OCI-LY1 (cell line): Measurements from ENCODE around the gene FBXO30.

Experiments
- H2AFZ ChIP-seq: fragments of 200-600 bp; sonication (generic), shearing (Covaris generic); 2 replicates; pipeline ENCODE4 v1.6.0; 2014; ENCODE audit warnings: antibody characterized with exemption, mild to moderate bottlenecking, low read length
- H3F3A ChIP-seq: fragments of 200-600 bp; sonication (generic), shearing (Covaris generic); 2 replicates; pipeline ENCODE4 v1.6.0; 2014; ENCODE audit warnings: mild to moderate bottlenecking, antibody characterized with exemption, low read length, moderate library complexity; ENCODE audit not compliant: insufficient read depth
- H3K27ac ChIP-seq: fragments of 200-600 bp; sonication (generic); 2 replicates; pipeline ENCODE4 v1.5.1; 2014; ENCODE audit warnings: low read length, mixed run types, mild to moderate bottlenecking, low read depth; ENCODE audit not compliant: poor library complexity, severe bottlenecking
- H3K27me3 ChIP-seq: fragments of 200-600 bp; sonication (generic); 2 replicates; pipeline ENCODE4 v1.6.0; 2014; ENCODE audit warnings: antibody characterized with exemption, mild to moderate bottlenecking, low read length, moderate library complexity; ENCODE audit not compliant: insufficient read depth
- H3K36me3 ChIP-seq: fragments of 200-600 bp; sonication (generic); 2 replicates; pipeline ENCODE4 v1.6.1; 2014; ENCODE audit warnings: mild to moderate bottlenecking, antibody characterized with exemption, low read length, moderate library complexity, mixed read lengths; ENCODE audit not compliant: insufficient read depth
- H3K4me1 ChIP-seq: fragments of 200-600 bp; sonication (generic); 2 replicates; pipeline ENCODE4 v1.5.1; 2014; ENCODE audit warnings: mild to moderate bottlenecking, low read length, moderate library complexity; ENCODE audit not compliant: insufficient read depth, severe bottlenecking
- H3K4me2 ChIP-seq: fragments of 200-600 bp; sonication (generic), shearing (Covaris generic); 2 replicates; pipeline ENCODE4 v1.6.1; 2014; ENCODE audit warnings: low read length
- H3K4me3 ChIP-seq: fragments of 200-600 bp; sonication (generic); 2 replicates; pipeline ENCODE4 v1.5.1; 2014; ENCODE audit warnings: low read length, low read depth, mild to moderate bottlenecking, mixed read lengths; ENCODE audit not compliant: poor library complexity, severe bottlenecking
- H3K79me2 ChIP-seq: fragments of 200-600 bp; shearing (Covaris generic); 2 replicates; pipeline ENCODE4 v1.6.1; 2016; ENCODE audit warnings: mixed run types, low read length, mixed read lengths; ENCODE audit not compliant: insufficient read depth
- H3K9ac ChIP-seq: fragments of 200-600 bp; sonication (generic), shearing (Covaris generic); 2 replicates; pipeline ENCODE4 v1.6.1; 2014; ENCODE audit warnings: mild to moderate bottlenecking, low read length, mixed read lengths
- H3K9me2 ChIP-seq: fragments of 200-600 bp; sonication (generic), shearing (Covaris generic); 2 replicates; pipeline ENCODE4 v1.6.1; 2014; ENCODE audit warnings: low read depth, mild to moderate bottlenecking, low read length, mixed read lengths
- H3K9me3 ChIP-seq: fragments of 200-600 bp; shearing (Covaris generic); 2 replicates; pipeline ENCODE4 v1.6.1; 2014; ENCODE audit warnings: low read length, mixed read lengths
- H4K20me1 ChIP-seq: fragments of 200-600 bp; sonication (generic), shearing (Covaris generic); 2 replicates; pipeline ENCODE4 v1.6.0; 2016; ENCODE audit warnings: mild to moderate bottlenecking, low read length; ENCODE audit not compliant: insufficient read depth
- CTCF ChIP-seq: fragments of 200-600 bp; sonication (generic), shearing (Covaris generic); IDR thresholded peaks from 2 replicates; pipeline ENCODE4 v1.5.1; 2017; ENCODE audit warnings: mild to moderate bottlenecking, antibody characterized with exemption, low read length, moderate library complexity, mixed read lengths
- EZH2 ChIP-seq: fragments of 200-600 bp; sonication (generic), shearing (Covaris generic); IDR thresholded peaks from 2 replicates; pipeline ENCODE4 v1.8.0; 2017; ENCODE audit warnings: borderline replicate concordance, mixed run types, mild to moderate bottlenecking, antibody characterized with exemption, low read length, moderate library complexity, mixed read lengths

The FBXO30 gene

DNA sequence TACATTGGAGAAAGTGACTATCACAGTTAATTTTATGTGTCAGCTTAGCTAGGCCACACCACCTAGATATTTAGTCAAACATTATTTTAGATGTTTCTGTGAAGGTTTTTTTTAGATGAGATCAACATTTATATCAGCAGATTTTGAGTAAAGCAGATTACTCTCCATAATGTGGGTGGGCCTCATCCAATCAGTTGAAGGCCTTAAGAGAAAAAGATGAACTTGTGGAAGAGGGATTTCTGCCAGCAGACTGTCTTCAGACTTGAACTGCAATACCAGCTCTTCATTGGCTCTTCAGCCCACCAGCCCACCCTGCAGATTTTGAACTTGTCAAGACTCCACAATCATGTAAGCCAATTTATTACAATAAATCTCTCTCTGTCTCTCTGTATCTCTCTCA is 25.1 kb upstream of the FBXO30 start:
- Histone ChIP-seq H3K27ac (no peak overlapping the region), H3K4me2 (no peak overlapping the region), H3K79me2 (no peaks in the 10 kb centered on the region), H3K9me3 (no peaks in the 10 kb centered on the region), H3F3A (no peaks in the 10 kb centered on the region), H3K27me3 (no peaks in the 10 kb centered on the region), H3K9ac (no peak overlapping the region), H3K4me1 (no peaks in the 10 kb centered on the region), H3K4me3 (no peak overlapping the region), H3K9me2 (no peaks in the 10 kb centered on the region), H3K36me3 (no peaks in the 10 kb centered on the region), H2AFZ (no peak overlapping the region), H4K20me1 (no peaks in the 10 kb centered on the region)
- TF ChIP-seq EZH2 (no peak), CTCF (no peak)

DNA sequence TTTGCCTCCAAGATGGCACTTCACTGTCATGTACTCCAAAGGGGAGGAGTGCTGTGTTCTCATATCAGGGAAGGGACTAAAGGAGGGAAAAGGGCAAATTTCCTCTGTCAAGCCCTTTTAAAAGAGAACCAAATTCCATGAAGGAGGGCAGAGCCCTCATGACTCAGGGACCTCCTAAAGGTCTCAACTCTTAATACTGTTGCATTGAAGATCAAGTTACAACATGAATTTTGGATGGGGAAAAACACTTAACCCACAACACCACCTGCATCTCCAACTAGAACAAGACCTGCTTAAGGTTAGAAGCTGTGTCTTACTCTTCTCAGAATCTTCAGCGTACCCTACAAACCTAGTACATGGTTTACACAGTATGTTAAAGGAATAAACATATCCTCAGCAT is 23.7 kb upstream of the FBXO30 start:
- Histone ChIP-seq H3K9me2 (no peaks in the 10 kb centered on the region), H4K20me1 (no peaks in the 10 kb centered on the region), H3K4me1 (no peaks in the 10 kb centered on the region), H3K9ac (no peak overlapping the region), H3K36me3 (no peaks in the 10 kb centered on the region), H3F3A (no peaks in the 10 kb centered on the region), H3K79me2 (no peaks in the 10 kb centered on the region), H3K9me3 (no peaks in the 10 kb centered on the region), H2AFZ (no peak overlapping the region), H3K27me3 (no peaks in the 10 kb centered on the region), H3K4me2 (no peak overlapping the region), H3K27ac (no peak overlapping the region), H3K4me3 (no peak overlapping the region)
- TF ChIP-seq CTCF (no peak), EZH2 (no peak)

GRCh38 chr6:145836772-145837171 is 22.2 kb upstream of the FBXO30 start:
- no peaks in the 10 kb centered on the region for H3K9me2 ChIP-seq
- H4K20me1 ChIP-seq: no peaks in the 10 kb centered on the region
- H3K79me2 ChIP-seq: no peaks in the 10 kb centered on the region
- no peaks in the 10 kb centered on the region for H3K36me3 ChIP-seq
- TF ChIP-seq CTCF (no peak), EZH2 (no peak)
- H3K4me3 ChIP-seq: no peak overlapping the region
- no peak overlapping the region for H2AFZ ChIP-seq
- no peaks in the 10 kb centered on the region for H3K4me1 ChIP-seq
- H3K27me3 ChIP-seq: no peaks in the 10 kb centered on the region
- H3K9ac ChIP-seq: no peak overlapping the region
- H3F3A ChIP-seq: no peaks in the 10 kb centered on the region
- H3K27ac ChIP-seq: no peak overlapping the region
- no peaks in the 10 kb centered on the region for H3K9me3 ChIP-seq
- H3K4me2 ChIP-seq: no peak overlapping the region
